GM23248 (cell line): ENCODE results near the gene WWOX. TPM values are rescaled to one million over a fixed set of nuclear protein-coding genes. Genes with fewer than 3 reads are reported as not detected.

Source experiments
- DNase-seq: peaks from one replicate; pipeline ENCODE4 v3.0.0-alpha.2; 2015
- H2AFZ ChIP-seq: fragments of 200-600 bp; sonication (generic); 2 replicates; pipeline ENCODE4 v1.6.1; 2016; ENCODE audit warnings: antibody characterized with exemption
- H3F3A ChIP-seq: fragments of 200-600 bp; sonication (generic); 2 replicates; pipeline ENCODE4 v1.6.1; 2016; ENCODE audit warnings: mild to moderate bottlenecking, antibody characterized with exemption, mixed run types; ENCODE audit not compliant: insufficient read depth
- H3K27ac ChIP-seq: fragments of 200-600 bp; sonication (generic); 2 replicates; pipeline ENCODE4 v1.5.1; 2016; ENCODE audit warnings: mild to moderate bottlenecking
- H3K27me3 ChIP-seq: fragments of 200-600 bp; sonication (generic); replicated peaks from 2 replicates; pipeline ENCODE4 v1.6.1; 2016; ENCODE audit warnings: mild to moderate bottlenecking; ENCODE audit not compliant: insufficient read depth
- H3K36me3 ChIP-seq: fragments of 200-600 bp; sonication (generic); 2 replicates; pipeline ENCODE4 v1.6.1; 2016; ENCODE audit warnings: low read depth, mild to moderate bottlenecking
- H3K4me1 ChIP-seq: fragments of 200-600 bp; sonication (generic); 2 replicates; pipeline ENCODE4 v1.6.1; 2016; ENCODE audit warnings: mild to moderate bottlenecking; ENCODE audit not compliant: insufficient read depth
- H3K4me2 ChIP-seq: fragments of 200-600 bp; sonication (generic); one replicate; pipeline ENCODE4 v1.6.1; 2016; ENCODE audit warnings: mild to moderate bottlenecking; ENCODE audit not compliant: unreplicated experiment
- H3K4me3 ChIP-seq: fragments of 200-600 bp; sonication (generic); 2 replicates; pipeline ENCODE4 v1.5.1; 2016; ENCODE audit warnings: mild to moderate bottlenecking
- H3K79me2 ChIP-seq: fragments of 200-600 bp; sonication (generic); 2 replicates; pipeline ENCODE4 v1.6.1; 2016; ENCODE audit warnings: mild to moderate bottlenecking; ENCODE audit not compliant: insufficient read depth
- H3K9ac ChIP-seq: fragments of 200-600 bp; sonication (generic); 2 replicates; pipeline ENCODE4 v1.6.1; 2016; ENCODE audit warnings: mild to moderate bottlenecking
- H3K9me2 ChIP-seq: fragments of 200-600 bp; sonication (generic); 2 replicates; pipeline ENCODE4 v1.6.1; 2016; ENCODE audit warnings: mixed run types, mild to moderate bottlenecking, moderate library complexity; ENCODE audit not compliant: insufficient read depth
- H3K9me3 ChIP-seq: fragments of 200-600 bp; sonication (generic); one replicate; pipeline ENCODE4 v1.6.1; 2017; ENCODE audit warnings: low read depth
- H4K20me1 ChIP-seq: fragments of 200-600 bp; sonication (generic); 2 replicates; pipeline ENCODE4 v1.6.0; 2016; ENCODE audit not compliant: insufficient read depth
- EZH2 ChIP-seq: fragments of 200-600 bp; sonication (generic); IDR thresholded peaks from 2 replicates; pipeline ENCODE4 v1.6.1; 2018; ENCODE audit warnings: antibody characterized with exemption, mild to moderate bottlenecking; ENCODE audit not compliant: insufficient read depth, poor library complexity, severe bottlenecking
- EZH2phosphoT487 ChIP-seq: fragments of 200-600 bp; sonication (generic); IDR thresholded peaks from 2 replicates; pipeline ENCODE4 v1.6.1; 2018; ENCODE audit warnings: antibody characterized with exemption, moderate library complexity, mild to moderate bottlenecking, low read depth; ENCODE audit not compliant: insufficient read depth
- WGBS, 2 experiments: methylation state at CpG; one replicate each; pipeline ENCODE4 v1.1.6; 2015 to 2017; ENCODE audit warnings: low lambda C conversion rate in 2 of 2, low coverage in 1 of 2; ENCODE audit errors: missing lambda C conversion rate in 2 of 2; 5-methylcytosine and 5-hydroxymethylcytosine counted together
- in situ Hi-C: fragments of 300-500 bp; cut with MboI; formaldehyde crosslinking; loops from 2 replicates; pipeline ENCODE4 v1.15.0; 2020
- polyA plus RNA-seq: library from polyadenylated mRNA; unstranded; fragments of >200 nt; fragmentation: Nextera tagmentation; extraction: Ambion mirVana; gene quantifications from 2 replicates; pipeline ENCODE4 v1.2.1, GENCODE V29; 2016
- total RNA-seq: library from RNA; depleted of rRNA; stranded (reverse); fragments of >200 nt; shearing (Covaris generic); gene quantifications from 2 replicates; pipeline ENCODE4 v1.2.3, GENCODE V29; 2014

The WWOX gene
- total and polyA plus RNA-seq, 2 experiments from 2014 or later: 4.5 to 6.6 TPM

GRCh38 chr16:78762222-78762621 is 662.8 kb downstream of the WWOX start:
- Histone ChIP-seq H3K9me2 (no peaks in the 10 kb centered on the region), H4K20me1 (no peaks in the 10 kb centered on the region), H3K27ac (no peak overlapping the region), H3K9ac (no peak overlapping the region), H3K36me3 (no peaks in the 10 kb centered on the region), H3K79me2 (no peaks in the 10 kb centered on the region), H3K27me3 (no peaks in the 10 kb centered on the region), H3F3A (no peaks in the 10 kb centered on the region), H2AFZ (no peak overlapping the region), H3K4me2 (no peak overlapping the region), H3K9me3 (no peaks in the 10 kb centered on the region), H3K4me1 (no peaks in the 10 kb centered on the region), H3K4me3 (no peak overlapping the region)
- DNase-seq: no peak
- in situ Hi-C loops: no loop called here
- TF ChIP-seq EZH2phosphoT487: no peak
- no peak for TF ChIP-seq EZH2
- WGBS, 2 experiments: 40 to 49% methylated on average over 6 of the region's 6 CpGs

DNA sequence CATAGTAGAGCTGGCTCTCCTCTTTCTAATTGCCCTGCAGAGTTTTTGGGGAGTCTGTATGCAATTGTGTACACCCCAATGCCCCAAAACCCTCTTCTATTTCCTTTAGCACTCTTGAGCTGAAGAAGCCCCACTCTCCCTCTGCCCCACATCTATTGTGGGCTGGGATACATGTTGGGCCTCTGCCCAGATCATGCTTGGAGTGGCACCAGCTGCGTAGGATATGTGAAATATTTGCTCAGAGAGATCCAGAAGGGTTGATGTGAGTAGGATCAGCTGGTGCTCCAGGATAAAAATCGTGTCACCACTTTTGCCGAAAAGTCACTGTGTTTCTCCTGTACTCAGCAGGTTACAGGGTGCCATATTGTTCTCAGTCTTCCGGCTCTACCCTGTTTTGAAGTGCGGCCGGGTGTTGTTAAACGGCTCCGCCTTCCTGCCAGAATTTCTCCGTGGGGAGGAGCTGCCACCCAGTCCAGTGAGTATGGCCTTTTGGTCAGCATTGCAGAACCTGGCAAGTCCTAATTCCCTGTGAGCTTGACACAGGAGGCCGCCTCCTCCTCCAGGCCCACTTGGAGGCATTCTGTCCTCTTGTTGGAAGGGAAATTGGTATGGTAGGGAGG is 664.5 kb downstream of the WWOX start:
- Histone ChIP-seq H3K4me2 (no peak overlapping the region), H2AFZ (no peak overlapping the region), H3K4me3 (no peak overlapping the region), H3F3A (no peaks in the 10 kb centered on the region), H3K79me2 (no peaks in the 10 kb centered on the region), H3K27me3 (no peaks in the 10 kb centered on the region), H4K20me1 (no peaks in the 10 kb centered on the region), H3K27ac (no peak overlapping the region), H3K9me2 (no peaks in the 10 kb centered on the region), H3K9ac (no peak overlapping the region), H3K4me1 (no peaks in the 10 kb centered on the region), H3K9me3 (no peaks in the 10 kb centered on the region), H3K36me3 (no peaks in the 10 kb centered on the region)
- in situ Hi-C loops: no loop called here
- TF ChIP-seq EZH2: no peak
- TF ChIP-seq EZH2phosphoT487: no peak
- no peak for DNase-seq
- 61 to 62% methylated on average over 10 of the region's 10 CpGs for WGBS, 2 experiments

DNA sequence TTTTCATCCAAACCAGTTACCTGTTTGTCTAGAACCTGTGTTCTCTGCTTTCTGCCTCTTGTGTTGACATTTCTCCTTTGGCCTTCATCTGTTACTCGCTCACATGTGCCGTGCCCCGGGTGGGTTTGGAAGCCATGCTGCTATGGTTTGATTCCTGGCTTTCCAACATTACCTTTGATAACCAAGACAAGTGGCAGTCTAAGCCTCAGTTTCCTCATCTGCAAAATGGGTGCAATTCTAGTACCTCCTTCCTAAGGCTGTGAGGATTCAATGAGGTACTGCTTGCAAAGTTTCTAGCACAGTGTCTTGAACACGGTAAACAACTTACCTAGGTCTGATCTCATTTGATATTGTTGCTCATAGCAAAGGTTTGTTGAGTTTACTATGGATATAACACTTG is 665.0 kb downstream of the WWOX start:
- no peaks in the 10 kb centered on the region for H3K79me2 ChIP-seq
- no peaks in the 10 kb centered on the region for H3K9me2 ChIP-seq
- H3K27ac ChIP-seq: no peak overlapping the region
- in situ Hi-C loops: no loop called here
- WGBS, 2 experiments: 78 to 87% methylated on average over 4 of the region's 4 CpGs
- TF ChIP-seq EZH2phosphoT487 (no peak), EZH2 (no peak)
- no peaks in the 10 kb centered on the region for H3F3A ChIP-seq
- H3K9me3 ChIP-seq: no peaks in the 10 kb centered on the region
- H3K27me3 ChIP-seq: no peaks in the 10 kb centered on the region
- no peaks in the 10 kb centered on the region for H3K36me3 ChIP-seq
- H3K4me3 ChIP-seq: no peak overlapping the region
- no peaks in the 10 kb centered on the region for H3K4me1 ChIP-seq
- no peak overlapping the region for H3K4me2 ChIP-seq
- H2AFZ ChIP-seq: no peak overlapping the region
- H4K20me1 ChIP-seq: no peaks in the 10 kb centered on the region
- no peak for DNase-seq
- H3K9ac ChIP-seq: no peak overlapping the region

- Histone ChIP-seq H3K36me3 (no peaks in the 10 kb centered on the region), H3K4me3 (no peak overlapping the region), H3K4me1 (no peaks in the 10 kb centered on the region), H3F3A (no peaks in the 10 kb centered on the region), H3K27ac (no peak overlapping the region), H3K9ac (no peak overlapping the region), H2AFZ (no peak overlapping the region), H3K4me2 (no peak overlapping the region), H4K20me1 (no peaks in the 10 kb centered on the region), H3K9me3 (no peaks in the 10 kb centered on the region), H3K27me3 (no peaks in the 10 kb centered on the region), H3K79me2 (no peaks in the 10 kb centered on the region), H3K9me2 (no peaks in the 10 kb centered on the region)
- in situ Hi-C loops: no loop called here
- DNase-seq: no peak
- TF ChIP-seq EZH2: no peak
- TF ChIP-seq EZH2phosphoT487: no peak
- 76 to 81% methylated on average over 8 of the region's 8 CpGs for WGBS, 2 experiments
These were observed 668.8 kb downstream of the WWOX start for GRCh38 chr16:78768226-78768625.

- H3K9me3 ChIP-seq: no peaks in the 10 kb centered on the region
- no peak for TF ChIP-seq EZH2phosphoT487
- no peak for TF ChIP-seq EZH2
- 86 to 90% methylated on average over 9 of the region's 9 CpGs for WGBS, 2 experiments
These were observed 669.3 kb downstream of the WWOX start for GRCh38 chr16:78768718-78769117.

More at GRCh38 chr16:78768718-78769117, 669.3 kb downstream of the WWOX start:
- in situ Hi-C loops: no loop called here
- Histone ChIP-seq H3K27ac (no peak overlapping the region), H3F3A (no peaks in the 10 kb centered on the region), H3K4me2 (no peak overlapping the region), H2AFZ (no peak overlapping the region), H3K36me3 (no peaks in the 10 kb centered on the region), H3K27me3 (no peaks in the 10 kb centered on the region), H3K9me2 (no peaks in the 10 kb centered on the region), H4K20me1 (no peaks in the 10 kb centered on the region), H3K79me2 (no peaks in the 10 kb centered on the region), H3K4me1 (no peaks in the 10 kb centered on the region), H3K4me3 (no peak overlapping the region), H3K9ac (no peak overlapping the region)
- no peak for DNase-seq
